HG02884 (cell line): Measurements from ENCODE around the gene STH.

Source experiments
- ATAC-seq: cut with Tn5 transposase; IDR thresholded peaks from one replicate; pipeline ENCODE4 v1.9.1; 2021; ENCODE audit warnings: mild to moderate bottlenecking, moderate library complexity; ENCODE audit not compliant: unreplicated experiment

The STH gene

DNA sequence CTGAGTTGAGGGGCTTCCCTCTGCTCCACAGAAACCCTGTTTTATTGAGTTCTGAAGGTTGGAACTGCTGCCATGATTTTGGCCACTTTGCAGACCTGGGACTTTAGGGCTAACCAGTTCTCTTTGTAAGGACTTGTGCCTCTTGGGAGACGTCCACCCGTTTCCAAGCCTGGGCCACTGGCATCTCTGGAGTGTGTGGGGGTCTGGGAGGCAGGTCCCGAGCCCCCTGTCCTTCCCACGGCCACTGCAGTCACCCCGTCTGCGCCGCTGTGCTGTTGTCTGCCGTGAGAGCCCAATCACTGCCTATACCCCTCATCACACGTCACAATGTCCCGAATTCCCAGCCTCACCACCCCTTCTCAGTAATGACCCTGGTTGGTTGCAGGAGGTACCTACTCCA, 26.0 kb downstream of the STH start:
- no peak for ATAC-seq

DNA sequence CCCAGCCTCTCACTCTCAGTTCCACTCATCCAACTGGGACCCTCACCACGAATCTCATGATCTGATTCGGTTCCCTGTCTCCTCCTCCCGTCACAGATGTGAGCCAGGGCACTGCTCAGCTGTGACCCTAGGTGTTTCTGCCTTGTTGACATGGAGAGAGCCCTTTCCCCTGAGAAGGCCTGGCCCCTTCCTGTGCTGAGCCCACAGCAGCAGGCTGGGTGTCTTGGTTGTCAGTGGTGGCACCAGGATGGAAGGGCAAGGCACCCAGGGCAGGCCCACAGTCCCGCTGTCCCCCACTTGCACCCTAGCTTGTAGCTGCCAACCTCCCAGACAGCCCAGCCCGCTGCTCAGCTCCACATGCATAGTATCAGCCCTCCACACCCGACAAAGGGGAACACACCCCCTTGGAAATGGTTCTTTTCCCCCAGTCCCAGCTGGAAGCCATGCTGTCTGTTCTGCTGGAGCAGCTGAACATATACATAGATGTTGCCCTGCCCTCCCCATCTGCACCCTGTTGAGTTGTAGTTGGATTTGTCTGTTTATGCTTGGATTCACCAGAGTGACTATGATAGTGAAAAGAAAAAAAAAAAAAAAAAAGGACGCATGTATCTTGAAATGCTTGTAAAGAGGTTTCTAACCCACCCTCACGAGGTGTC, 26.6 kb downstream of the STH start:
- no peak for ATAC-seq

GRCh38 chr17:46026166-46027047, 27.4 kb downstream of the STH start:
- ATAC-seq, result no peak

GRCh38 chr17:46027048-46027975, 28.3 kb downstream of the STH start:
- ATAC-seq, result no peak

DNA sequence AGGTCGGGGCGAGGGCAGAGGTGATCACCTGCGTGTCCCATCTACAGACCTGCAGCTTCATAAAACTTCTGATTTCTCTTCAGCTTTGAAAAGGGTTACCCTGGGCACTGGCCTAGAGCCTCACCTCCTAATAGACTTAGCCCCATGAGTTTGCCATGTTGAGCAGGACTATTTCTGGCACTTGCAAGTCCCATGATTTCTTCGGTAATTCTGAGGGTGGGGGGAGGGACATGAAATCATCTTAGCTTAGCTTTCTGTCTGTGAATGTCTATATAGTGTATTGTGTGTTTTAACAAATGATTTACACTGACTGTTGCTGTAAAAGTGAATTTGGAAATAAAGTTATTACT, 28.9 kb downstream of the STH start:
- no peak for ATAC-seq

DNA sequence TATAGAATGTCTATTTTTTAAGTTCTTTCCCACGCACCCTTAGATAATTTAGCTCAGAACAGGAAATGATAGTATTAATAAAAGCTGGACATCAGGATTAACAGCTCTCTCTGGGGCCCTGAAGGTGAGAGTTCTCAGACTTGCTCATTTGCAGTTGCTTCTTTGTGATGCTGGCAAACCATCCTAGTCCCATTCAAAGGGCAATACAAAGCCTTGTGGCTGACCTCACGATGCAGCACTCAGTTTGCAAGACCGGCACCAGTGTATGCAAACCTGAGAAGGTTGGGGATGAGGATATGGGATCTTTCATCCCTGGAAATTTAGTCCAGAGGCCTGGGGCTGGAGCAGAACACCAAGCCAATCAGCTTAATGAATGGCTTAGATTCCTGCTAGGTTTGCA, 29.3 kb downstream of the STH start:
- no peak for ATAC-seq

DNA sequence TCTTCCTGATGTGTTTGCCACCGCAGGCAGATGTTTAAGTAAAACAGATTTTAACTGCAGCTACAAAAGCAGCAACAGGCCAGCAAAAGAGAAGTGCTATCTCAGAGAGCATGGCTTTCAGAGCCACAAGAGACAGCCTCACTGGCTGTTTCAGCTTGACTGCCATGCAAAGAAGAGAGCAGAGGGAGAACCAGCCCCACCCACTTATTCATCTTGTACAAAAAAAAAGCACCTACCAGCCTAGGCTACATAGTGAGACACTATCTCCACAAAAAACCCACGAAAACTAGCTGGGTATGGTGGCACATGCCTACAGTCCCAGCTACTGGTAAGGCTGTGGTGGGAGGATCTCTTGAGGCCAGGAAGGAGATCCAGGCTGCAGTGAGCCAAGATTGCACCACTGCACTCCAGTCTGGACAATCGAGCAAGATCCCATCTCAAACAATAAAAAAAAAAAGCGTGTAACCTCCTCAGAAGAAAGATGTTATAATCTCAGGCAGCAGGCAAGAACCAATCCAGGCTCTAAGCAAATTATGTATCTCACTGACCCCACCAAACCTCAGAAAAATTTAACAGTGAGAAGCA, 30.0 kb downstream of the STH start:
- ATAC-seq, result no peak

GRCh38 chr17:46029627-46030026, 30.6 kb downstream of the STH start:
- ATAC-seq, result no peak

GRCh38 chr17:46030752-46031151, 31.7 kb downstream of the STH start:
- no peak for ATAC-seq

DNA sequence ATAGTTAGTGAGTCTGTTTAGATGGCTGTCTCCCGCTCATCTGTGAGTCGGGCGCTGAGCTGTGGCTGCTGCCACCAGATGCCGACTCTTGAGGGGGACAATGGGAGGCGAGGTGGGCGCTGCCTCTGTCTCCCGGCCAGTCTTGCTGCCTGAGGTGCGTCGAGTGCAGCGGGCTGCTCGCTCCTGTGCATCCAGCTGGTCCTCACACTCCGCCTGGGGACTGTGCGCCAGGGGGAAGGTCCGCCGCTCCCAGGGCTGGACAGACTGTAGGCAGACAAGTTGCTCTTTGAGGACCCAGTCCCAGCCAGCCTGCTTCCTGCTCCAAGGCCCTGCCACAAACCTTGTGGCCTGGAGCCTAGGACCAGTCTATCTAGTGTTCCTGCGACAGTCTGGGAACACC, 32.4 kb downstream of the STH start:
- no peak for ATAC-seq

- ATAC-seq, result no peak
Measured at GRCh38 chr17:46031920-46032319, 32.9 kb downstream of the STH start.

GRCh38 chr17:46032909-46033308, 33.9 kb downstream of the STH start:
- no peak for ATAC-seq

DNA sequence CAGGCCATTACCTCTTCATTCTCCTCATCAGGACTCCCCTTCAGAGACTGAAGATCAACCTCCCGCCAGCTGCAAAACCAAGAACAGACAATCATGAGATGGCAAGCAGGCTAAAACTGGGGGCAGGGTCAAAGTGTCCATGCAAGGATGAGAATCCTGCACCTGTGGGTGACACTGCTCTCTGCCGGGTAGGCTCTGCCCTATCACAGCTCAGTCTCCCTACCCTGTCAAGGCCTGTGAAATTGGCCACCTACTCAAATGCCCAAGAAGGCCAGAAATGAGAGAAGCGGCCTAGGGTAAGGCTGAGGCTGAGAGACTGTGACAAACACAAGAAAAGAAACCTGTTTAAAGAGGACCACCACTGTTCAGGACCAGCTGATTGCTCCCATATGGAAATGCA, 34.3 kb downstream of the STH start:
- ATAC-seq, result no peak

- no peak for ATAC-seq
Measured at GRCh38 chr17:46035112-46035818, 36.2 kb downstream of the STH start.

DNA sequence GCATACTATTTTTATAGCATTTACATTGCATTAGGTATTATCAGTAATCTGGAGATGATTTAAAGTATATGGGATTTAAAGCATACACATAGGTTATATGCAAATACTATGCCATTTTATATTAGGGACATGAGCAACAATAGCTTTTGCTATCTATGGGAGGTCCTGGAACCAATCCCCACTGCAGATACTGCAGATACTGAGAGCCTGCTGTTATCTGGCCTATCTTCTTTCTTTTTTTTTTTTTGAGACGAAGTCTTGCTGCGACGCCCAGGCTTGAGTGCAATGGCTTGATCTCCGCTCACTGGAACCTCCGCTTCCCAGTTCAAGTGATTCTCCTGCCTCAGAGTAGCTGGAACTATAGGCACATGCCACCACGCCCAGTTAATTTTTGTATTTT, 37.4 kb downstream of the STH start:
- ATAC-seq, result no peak

DNA sequence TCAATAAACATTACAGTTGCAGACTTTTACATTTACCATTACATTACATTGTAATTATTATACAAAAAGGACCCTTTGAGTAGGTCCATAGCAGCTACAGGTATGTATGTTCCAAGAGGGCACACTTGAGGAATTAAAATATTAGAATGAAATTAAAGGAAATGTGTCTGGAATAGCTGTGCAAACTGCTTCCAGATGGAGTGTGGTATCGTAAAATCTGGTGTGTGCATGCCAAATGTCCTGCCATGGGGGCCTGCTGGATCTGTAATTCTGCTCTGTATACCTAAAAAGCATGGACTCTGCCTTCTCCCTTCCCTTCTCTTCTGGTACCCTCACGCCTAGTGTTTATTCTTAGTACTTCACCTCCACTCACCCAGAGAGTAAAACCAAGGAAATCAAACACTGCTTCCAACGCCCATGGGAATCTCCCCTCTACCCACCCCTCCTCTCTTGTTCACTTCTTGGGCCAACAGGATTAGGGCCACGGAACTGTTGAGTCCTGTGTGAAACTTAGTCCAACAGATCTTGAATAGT, 38.7 kb downstream of the STH start:
- ATAC-seq, result no peak

DNA sequence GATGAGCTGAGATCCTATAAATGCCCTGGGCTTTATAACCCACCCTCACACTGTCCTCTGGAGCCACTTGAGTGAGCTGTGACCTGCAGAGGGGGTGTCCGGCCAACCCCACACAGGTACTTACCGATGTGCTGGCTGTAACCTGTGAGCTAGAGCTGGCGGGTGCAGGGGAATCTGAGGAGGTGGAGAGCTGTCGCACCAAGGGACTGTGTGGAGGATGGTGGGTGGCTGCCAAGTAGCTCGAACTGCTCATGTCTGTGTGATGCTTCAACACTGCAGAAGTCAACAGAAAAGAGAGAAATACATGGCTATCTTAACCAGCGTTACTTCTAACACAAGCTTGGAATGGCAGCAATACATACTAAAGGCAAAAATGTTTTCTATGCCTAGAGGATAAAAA, 39.4 kb downstream of the STH start:
- no peak for ATAC-seq

GRCh38 chr17:46038937-46039336, 39.9 kb downstream of the STH start:
- no peak for ATAC-seq

DNA sequence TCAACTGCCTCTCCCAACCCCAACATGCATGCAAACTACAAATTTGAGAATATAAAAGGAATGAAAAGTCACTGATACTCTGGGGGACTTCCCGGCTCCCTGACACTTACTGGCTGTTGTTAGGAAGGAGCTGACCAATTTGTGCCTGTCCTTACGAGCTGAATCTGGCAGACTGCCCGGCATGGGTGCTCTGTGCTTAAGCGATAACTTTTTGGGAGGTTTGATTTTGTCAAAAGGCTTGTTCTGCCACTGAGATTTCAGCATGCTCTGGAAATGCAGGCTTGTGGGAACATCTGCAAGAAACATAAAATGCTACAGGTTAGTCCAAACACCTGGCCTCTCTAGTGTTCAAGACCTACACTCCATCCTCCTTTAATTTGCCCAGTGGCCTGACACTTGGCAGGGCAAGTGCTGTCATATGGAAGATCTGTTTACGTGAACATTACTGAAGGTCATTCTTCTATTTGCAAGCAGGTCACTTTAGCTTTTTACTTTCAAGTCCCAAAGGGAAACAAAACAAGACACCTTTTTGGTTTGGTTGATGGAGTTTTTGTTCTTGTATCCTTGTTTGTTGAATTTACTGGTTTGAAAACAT, 40.6 kb downstream of the STH start:
- no peak for ATAC-seq

- ATAC-seq, result no peak
Measured at GRCh38 chr17:46042246-46042645, 43.2 kb downstream of the STH start.
